Measurements from ENCODE around the gene RNF144A.

RNF144A gene

DNA sequence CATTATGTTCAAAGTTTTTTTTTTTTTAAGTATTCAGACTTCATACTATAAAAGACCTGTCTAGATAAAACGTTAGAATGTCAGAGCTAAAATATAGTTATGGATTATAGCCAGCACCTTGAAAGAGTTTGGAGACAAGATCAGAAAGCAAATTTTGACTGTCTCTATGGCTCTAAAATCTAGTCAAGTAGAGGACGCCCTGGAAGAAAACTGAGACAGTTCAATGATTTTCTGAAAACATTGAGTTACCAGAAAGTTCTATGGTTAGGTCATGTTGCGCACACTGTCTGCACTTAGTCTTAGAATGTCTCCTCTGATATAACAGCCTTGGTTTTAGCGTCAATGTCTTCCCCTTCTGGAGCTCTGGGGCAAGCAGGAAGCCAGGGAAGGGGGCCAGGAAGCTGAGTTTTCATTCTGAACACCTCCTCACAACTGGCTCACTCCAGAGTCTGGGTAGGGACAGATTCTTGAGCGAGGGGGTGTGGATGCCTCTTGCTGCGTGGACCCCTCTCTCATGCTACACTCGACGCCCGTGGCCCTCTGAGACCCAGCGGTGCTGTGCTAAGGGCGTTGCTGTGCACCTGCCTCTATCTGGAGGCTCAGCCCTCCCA, 99.5 kb downstream of the RNF144A start:
- TF ChIP-seq, protein P1, sequence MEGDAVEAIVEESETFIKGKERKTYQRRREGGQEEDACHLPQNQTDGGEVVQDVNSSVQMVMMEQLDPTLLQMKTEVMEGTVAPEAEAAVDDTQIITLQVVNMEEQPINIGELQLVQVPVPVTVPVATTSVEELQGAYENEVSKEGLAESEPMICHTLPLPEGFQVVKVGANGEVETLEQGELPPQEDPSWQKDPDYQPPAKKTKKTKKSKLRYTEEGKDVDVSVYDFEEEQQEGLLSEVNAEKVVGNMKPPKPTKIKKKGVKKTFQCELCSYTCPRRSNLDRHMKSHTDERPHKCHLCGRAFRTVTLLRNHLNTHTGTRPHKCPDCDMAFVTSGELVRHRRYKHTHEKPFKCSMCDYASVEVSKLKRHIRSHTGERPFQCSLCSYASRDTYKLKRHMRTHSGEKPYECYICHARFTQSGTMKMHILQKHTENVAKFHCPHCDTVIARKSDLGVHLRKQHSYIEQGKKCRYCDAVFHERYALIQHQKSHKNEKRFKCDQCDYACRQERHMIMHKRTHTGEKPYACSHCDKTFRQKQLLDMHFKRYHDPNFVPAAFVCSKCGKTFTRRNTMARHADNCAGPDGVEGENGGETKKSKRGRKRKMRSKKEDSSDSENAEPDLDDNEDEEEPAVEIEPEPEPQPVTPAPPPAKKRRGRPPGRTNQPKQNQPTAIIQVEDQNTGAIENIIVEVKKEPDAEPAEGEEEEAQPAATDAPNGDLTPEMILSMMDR (IDR thresholded peaks at IDR 0.05; ENCODE audit: control insufficient read depth, insufficient read depth, low read depth, low read length, missing control alignments): no peak
- H3K4me3 ChIP-seq (ENCODE audit: control insufficient read depth, low read depth, low read length): no peak overlapping the region
- DNase-seq (ENCODE audit: low read depth): no peak

DNA sequence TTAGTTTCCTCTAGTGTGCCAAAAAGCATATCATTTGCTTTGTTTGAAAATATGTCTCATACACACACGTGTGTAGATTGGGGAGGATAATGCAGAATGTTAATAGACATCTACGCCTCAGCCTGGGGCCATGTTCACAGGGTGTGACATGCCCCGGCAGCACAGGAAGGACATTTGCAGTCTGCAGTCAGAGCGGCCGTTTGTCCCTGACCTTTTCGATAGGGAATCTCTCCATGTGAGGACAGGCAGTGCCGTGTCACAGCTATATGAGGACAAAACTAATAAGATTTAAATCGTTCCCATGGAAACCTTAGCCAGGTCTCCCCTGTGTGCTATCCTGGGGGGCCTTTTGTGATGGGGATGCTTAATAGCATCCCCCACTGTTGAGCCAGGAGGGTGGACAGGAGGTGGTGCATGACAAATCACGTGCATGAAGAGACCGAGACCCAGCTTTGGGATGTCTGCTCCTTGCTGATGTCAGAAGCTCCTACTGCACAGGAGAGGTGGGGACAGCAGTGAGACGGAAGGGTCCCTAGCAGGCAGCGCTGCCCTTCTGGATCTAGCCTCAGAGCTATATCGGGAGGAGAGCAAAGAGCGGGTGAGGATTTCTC, 100.6 kb downstream of the RNF144A start:
- TF ChIP-seq, protein P1 (IDR thresholded peaks at IDR 0.05; ENCODE audit: control insufficient read depth, insufficient read depth, low read depth, low read length, missing control alignments): no peak
- DNase-seq (ENCODE audit: low read depth): no peak
- H3K4me3 ChIP-seq (ENCODE audit: control insufficient read depth, low read depth, low read length): no peak overlapping the region

DNA sequence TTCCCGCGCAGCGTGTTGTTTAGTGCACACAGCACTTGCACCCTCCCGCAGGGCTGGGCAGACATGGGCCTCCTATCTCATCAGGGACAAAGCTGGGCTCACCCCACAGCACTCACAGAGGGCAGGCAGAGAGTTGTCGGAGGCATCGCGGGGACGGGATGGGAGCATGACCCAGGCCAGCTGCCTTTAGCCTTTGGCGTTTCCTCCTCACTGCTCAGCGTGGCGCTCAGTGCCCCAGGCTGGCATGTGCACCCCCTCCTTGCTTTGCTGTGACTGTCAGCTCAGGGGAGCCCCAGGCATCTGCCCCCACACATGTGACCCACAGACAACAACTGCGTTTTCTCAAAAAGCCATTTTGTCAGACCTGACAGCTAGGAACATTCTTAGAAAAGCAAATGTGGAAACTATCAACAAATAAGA, 101.1 kb downstream of the RNF144A start:
- no peak overlapping the region for H3K4me3 ChIP-seq (ENCODE audit: control insufficient read depth, low read depth, low read length)
- TF ChIP-seq, protein P1 (IDR thresholded peaks at IDR 0.05; ENCODE audit: control insufficient read depth, insufficient read depth, low read depth, low read length, missing control alignments): no peak
- DNase-seq (ENCODE audit: low read depth): no peak

DNA sequence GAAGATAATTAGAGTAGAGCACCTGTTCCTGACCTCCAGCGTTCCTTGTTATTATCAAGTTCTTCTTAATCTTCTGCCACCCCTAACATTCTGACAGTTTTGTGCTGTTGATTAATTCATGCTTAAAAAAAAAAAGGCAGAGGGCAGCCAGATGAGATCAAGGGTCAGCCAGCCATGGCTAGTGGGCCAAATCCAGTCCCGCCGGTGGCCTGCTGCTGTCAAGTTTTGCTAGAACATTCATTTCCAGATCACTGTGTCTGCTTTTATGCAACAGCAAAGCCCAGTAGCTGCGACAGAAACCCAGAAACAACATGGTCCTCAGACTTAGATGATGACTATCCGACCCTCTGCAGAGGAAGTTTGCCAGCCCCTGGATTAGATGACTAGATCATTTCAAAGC, 101.6 kb downstream of the RNF144A start:
- TF ChIP-seq, protein P1 (IDR thresholded peaks at IDR 0.05; ENCODE audit: control insufficient read depth, insufficient read depth, low read depth, low read length, missing control alignments): no peak
- no peak for DNase-seq (ENCODE audit: low read depth)
- H3K4me3 ChIP-seq (ENCODE audit: control insufficient read depth, low read depth, low read length): no peak overlapping the region

DNA sequence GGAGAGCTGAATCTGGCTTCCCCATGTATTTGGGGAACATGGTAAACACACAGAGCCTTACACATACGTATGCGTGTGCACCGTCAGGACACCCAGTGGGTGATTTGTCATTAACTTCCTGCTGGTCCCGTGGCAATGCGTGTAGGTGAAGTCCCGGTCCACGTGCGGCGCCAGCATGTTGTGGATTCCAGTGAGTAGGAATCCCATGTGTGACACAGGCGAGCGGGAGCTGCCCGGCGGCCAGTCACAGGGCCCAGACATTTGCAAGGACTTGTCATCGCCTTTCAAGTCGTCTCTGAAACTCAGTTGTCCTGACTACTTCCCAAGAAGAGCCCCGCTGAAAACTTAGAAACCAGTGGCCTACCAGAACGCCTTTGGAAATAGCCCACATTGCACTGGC, 102.0 kb downstream of the RNF144A start:
- no peak for DNase-seq (ENCODE audit: low read depth)
- H3K4me3 ChIP-seq (ENCODE audit: control insufficient read depth, low read depth, low read length): no peak overlapping the region
- TF ChIP-seq, protein P1 (IDR thresholded peaks at IDR 0.05; ENCODE audit: control insufficient read depth, insufficient read depth, low read depth, low read length, missing control alignments): no peak

DNA sequence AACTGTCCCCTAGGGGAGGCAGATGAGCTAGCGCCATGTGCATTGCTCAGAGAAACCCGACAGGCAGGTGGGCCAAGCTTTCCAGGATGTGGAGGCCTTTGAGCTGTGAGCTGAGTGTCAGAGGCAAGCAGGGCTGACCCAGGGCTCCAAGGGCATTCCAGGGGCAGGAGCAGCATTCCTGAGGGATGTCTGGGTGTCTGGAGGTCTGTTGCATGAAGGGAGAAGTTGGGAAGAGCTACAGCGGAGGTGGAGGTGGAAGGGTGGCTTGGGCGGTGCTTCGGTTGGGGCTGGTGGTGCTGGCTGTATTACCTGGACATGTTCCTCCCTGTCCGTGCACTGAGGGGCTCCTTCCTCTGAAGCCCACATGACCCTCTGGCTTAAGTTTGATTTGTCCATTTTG, 102.8 kb downstream of the RNF144A start:
- TF ChIP-seq, protein P1 (IDR thresholded peaks at IDR 0.05; ENCODE audit: control insufficient read depth, insufficient read depth, low read depth, low read length, missing control alignments): no peak
- no peak for DNase-seq (ENCODE audit: low read depth)
- no peak overlapping the region for H3K4me3 ChIP-seq (ENCODE audit: control insufficient read depth, low read depth, low read length)

Measured in AG09309 (cell line).